ENCODE data around the gene SH3RF2. TPM values are rescaled to one million over a fixed set of nuclear protein-coding genes. Genes with fewer than 3 reads are reported as not detected.

Gene SH3RF2
- total RNA-seq, 1 donor from 2014 or later, result 376 TPM

DNA sequence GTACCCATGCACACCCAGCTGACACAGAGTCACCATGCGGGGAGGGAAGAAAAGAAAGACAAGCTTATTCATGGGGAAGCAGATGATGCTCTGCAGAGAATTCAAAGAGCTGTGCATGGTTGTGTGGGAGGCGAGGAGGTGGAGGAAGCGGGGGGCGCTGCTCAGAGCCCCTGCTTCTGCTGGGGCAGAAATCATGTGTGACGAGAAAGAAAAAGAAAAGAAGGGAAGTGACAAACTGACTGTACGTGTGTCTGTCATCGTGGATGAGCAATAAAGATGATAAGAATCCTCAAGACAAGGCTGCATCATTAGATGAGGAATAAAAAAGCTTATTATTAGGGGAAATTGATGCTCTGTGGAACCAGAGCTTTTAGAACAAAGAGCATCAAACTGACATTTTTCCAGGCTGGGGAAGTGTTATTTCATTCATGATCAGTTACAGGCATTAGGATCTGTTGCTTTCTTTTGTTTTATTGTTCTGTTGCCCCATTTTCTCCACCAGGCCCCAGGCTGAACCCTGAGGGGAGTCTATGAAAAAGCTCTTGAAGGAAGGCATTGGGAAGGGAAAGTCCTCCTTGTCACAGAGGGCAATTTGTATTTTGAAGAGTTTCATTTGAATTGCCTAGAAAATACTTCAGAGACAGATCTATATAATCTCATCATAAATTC lies 20.3 kb upstream of the SH3RF2 start:
- peaks cover 7% of the 10 kb centered on the region for H3K4me1 ChIP-seq
- H3K27me3 ChIP-seq (ENCODE audit: low read depth), result no peaks in the 10 kb centered on the region
- H3K9me3 ChIP-seq (replicated peaks), result no peaks in the 10 kb centered on the region
- intact Hi-C loops (cut with micrococcal nuclease), result no loop called here
- TF ChIP-seq, protein P1, sequence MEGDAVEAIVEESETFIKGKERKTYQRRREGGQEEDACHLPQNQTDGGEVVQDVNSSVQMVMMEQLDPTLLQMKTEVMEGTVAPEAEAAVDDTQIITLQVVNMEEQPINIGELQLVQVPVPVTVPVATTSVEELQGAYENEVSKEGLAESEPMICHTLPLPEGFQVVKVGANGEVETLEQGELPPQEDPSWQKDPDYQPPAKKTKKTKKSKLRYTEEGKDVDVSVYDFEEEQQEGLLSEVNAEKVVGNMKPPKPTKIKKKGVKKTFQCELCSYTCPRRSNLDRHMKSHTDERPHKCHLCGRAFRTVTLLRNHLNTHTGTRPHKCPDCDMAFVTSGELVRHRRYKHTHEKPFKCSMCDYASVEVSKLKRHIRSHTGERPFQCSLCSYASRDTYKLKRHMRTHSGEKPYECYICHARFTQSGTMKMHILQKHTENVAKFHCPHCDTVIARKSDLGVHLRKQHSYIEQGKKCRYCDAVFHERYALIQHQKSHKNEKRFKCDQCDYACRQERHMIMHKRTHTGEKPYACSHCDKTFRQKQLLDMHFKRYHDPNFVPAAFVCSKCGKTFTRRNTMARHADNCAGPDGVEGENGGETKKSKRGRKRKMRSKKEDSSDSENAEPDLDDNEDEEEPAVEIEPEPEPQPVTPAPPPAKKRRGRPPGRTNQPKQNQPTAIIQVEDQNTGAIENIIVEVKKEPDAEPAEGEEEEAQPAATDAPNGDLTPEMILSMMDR (IDR thresholded peaks at IDR 0.05; ENCODE audit: borderline replicate concordance), result no peak
- no peaks in the 10 kb centered on the region for H3K36me3 ChIP-seq
- DNase-seq, result no peak
- no peak overlapping the region for H3K27ac ChIP-seq (replicated peaks)
- no peak overlapping the region for H3K4me3 ChIP-seq

DNA sequence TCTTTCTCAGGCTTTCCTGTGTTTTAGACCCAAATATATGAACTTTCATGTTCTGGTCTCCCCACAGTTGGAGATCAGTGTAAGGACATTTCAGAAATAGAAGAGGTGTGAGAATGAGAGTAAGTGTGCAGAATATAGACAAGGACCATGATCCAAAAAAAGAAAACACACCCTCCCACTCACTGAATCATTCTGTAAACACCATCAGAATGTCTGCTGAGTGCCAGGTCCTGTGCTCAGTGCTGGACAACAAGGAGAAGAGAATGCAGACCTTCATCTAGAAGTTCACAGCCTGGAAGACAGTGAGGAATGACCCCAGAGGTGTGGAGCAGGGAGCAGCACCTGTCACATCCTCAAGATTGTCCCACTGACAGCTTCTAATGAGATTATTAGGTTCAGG lies 19.1 kb upstream of the SH3RF2 start:
- no peaks in the 10 kb centered on the region for H3K9me3 ChIP-seq (replicated peaks)
- TF ChIP-seq, protein P1 (IDR thresholded peaks at IDR 0.05; ENCODE audit: borderline replicate concordance), result no peak
- H3K27ac ChIP-seq (replicated peaks), result no peak overlapping the region
- intact Hi-C loops (cut with micrococcal nuclease), result no loop called here
- no peak for DNase-seq
- H3K4me1 ChIP-seq, result peaks cover 7% of the 10 kb centered on the region
- H3K36me3 ChIP-seq, result no peaks in the 10 kb centered on the region
- no peaks in the 10 kb centered on the region for H3K27me3 ChIP-seq (ENCODE audit: low read depth)
- H3K4me3 ChIP-seq, result no peak overlapping the region

DNA sequence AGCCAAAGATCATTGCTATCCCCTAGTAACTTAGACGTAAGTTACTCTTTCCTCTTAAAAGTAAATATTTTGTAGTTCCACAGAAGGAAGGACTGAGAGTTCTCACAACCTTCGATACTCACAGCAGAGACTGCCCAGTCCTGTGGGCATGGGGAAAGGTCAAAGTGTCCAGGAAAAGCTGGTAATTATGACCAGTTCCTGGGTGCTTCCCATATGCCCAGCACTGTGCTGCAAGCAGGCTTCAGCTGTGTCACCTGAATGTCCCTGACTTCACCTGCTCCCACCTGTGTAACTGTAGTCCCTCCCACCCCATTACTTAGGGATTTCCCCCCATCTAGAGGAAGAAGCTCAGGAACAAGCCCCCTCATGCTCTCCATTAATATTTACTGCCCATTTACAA lies 18.0 kb upstream of the SH3RF2 start:
- TF ChIP-seq, protein P1 (IDR thresholded peaks at IDR 0.05; ENCODE audit: borderline replicate concordance), result no peak
- no peak overlapping the region for H3K27ac ChIP-seq (replicated peaks)
- DNase-seq, result no peak
- intact Hi-C loops (cut with micrococcal nuclease), result no loop called here
- H3K4me3 ChIP-seq, result no peak overlapping the region
- no peaks in the 10 kb centered on the region for H3K9me3 ChIP-seq (replicated peaks)
- peaks cover 7% of the 10 kb centered on the region for H3K4me1 ChIP-seq
- H3K36me3 ChIP-seq, result no peaks in the 10 kb centered on the region
- H3K27me3 ChIP-seq (ENCODE audit: low read depth), result no peaks in the 10 kb centered on the region

DNA sequence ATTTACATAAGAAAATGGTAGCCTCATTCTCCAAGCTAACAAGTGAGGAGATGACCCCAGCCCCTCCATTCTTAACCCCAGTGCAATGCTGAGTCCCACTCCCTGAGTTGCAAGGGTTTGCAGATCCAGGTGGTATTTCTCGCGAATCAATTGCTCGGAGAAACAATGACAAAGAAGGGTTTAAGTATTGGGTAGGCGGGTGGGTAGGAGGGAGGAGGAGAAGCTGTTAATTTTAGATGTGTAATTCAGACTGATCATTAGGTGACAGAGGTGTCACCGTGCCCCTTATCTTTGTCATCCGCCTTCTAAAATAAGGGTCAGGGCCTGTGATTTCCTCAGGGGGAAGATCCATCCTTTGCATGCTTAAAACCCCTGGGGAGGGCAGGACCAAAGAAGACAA lies 17.0 kb upstream of the SH3RF2 start:
- H3K36me3 ChIP-seq, result no peaks in the 10 kb centered on the region
- no peaks in the 10 kb centered on the region for H3K27me3 ChIP-seq (ENCODE audit: low read depth)
- no peak overlapping the region for H3K27ac ChIP-seq (replicated peaks)
- no peak for DNase-seq
- peaks cover 7% of the 10 kb centered on the region for H3K4me1 ChIP-seq
- intact Hi-C loops (cut with micrococcal nuclease), result no loop called here
- H3K4me3 ChIP-seq, result no peak overlapping the region
- TF ChIP-seq, protein P1 (IDR thresholded peaks at IDR 0.05; ENCODE audit: borderline replicate concordance), result no peak
- no peaks in the 10 kb centered on the region for H3K9me3 ChIP-seq (replicated peaks)

DNA sequence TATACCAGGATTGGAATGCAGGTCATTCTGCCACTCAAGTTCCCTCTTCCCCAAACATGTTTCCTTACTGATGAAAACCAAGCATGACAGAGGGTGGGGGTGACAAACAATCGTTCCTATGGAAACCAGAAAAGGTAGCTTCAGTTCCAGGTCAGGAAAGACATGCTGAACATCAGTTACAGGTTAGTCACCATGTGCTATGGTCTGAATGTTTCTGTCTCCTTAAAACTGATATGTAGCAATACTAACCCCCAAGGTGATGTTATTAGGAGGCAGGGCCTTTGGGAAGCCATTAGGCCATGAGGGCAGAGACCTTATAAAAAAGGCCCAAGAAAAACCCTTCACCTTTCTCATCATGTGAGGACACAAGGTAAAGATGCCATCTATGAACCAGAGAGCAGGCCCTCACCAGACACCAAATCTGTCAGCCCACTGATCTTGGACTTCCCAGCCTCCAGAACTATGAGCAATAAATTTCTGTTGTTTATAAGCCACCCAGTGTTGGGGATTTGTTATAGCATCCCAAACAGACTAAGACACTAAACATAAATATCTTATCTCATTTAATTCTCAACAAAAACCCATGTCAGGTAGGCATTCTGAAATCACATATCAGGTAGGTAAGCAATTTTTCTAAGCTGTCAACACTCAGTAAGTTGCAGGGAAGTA lies 15.7 kb upstream of the SH3RF2 start:
- H3K4me1 ChIP-seq, result peaks cover 7% of the 10 kb centered on the region
- H3K27me3 ChIP-seq (ENCODE audit: low read depth), result no peaks in the 10 kb centered on the region
- H3K36me3 ChIP-seq, result no peaks in the 10 kb centered on the region
- TF ChIP-seq, protein P1 (IDR thresholded peaks at IDR 0.05; ENCODE audit: borderline replicate concordance), result no peak
- no peak for DNase-seq
- intact Hi-C loops (cut with micrococcal nuclease), result no loop called here
- no peak overlapping the region for H3K27ac ChIP-seq (replicated peaks)
- H3K9me3 ChIP-seq (replicated peaks), result no peaks in the 10 kb centered on the region
- H3K4me3 ChIP-seq, result no peak overlapping the region

Data from left ventricle myocardium inferior (tissue), 1 donor.